HEK293 (cell line): ENCODE results near the gene CITED4.

ENCODE experiments used
- CTCF ChIA-PET: fragments of 350-600 bp; formaldehyde crosslinking; extraction: SDS; loops from one replicate; lab custom pipeline; 2021; ENCODE audit warnings: antibody characterized with exemption; lab: Yijun Ruan, JAX
- POLR2A ChIA-PET: fragments of 300-600 bp; formaldehyde crosslinking; extraction: SDS; loops from one replicate; lab custom pipeline; 2020; ENCODE audit warnings: antibody characterized with exemption, inconsistent platforms; lab: Yijun Ruan, JAX
- H3K27ac ChIP-seq: fragments of 200-500 bp; sonication (Bioruptor generic); 2 replicates; pipeline ENCODE4 v1.5.1; 2014; ENCODE audit warnings: low read depth, low read length, control low read depth, inconsistent platforms; ENCODE audit errors: extremely low read depth
- H3K36me3 ChIP-seq, 2 experiments: fragments of 200-500 bp in 1 of 2; sonication (Bioruptor generic) in 1 of 2; 1 replicate in 1 of 2; 2 replicates in 1 of 2; pipeline ENCODE4 v1.5.1; 2014 to 2017; ENCODE audit warnings: inconsistent platforms in 2 of 2, low read length in 2 of 2; ENCODE audit not compliant: control insufficient read depth in 2 of 2, insufficient read depth in 1 of 2
- H3K4me1 ChIP-seq: fragments of 200-500 bp; sonication (Bioruptor generic); 2 replicates; pipeline ENCODE4 v1.5.1; 2014; ENCODE audit warnings: mild to moderate bottlenecking, low read length, inconsistent platforms; ENCODE audit not compliant: control insufficient read depth, insufficient read depth
- H3K4me3 ChIP-seq: 2 replicates; pipeline ENCODE4 v1.5.1; 2011; ENCODE audit warnings: low read depth, mild to moderate bottlenecking, control low read depth, low read length, moderate library complexity
- H3K9me3 ChIP-seq: fragments of 200-500 bp; sonication (Bioruptor generic); 2 replicates; pipeline ENCODE4 v1.5.1; 2014; ENCODE audit warnings: low read depth, low read length, inconsistent platforms; ENCODE audit not compliant: control insufficient read depth, insufficient read depth
- GFI1B ChIP-seq: fragments of 450-650 bp; formaldehyde crosslinking; IDR thresholded peaks from 2 replicates; pipeline ENCODE4 v1.5.1; 2016; ENCODE audit warnings: missing biosample characterization, missing genetic modification characterization
- TRIM28 ChIP-seq: IDR thresholded peaks from 2 replicates; pipeline ENCODE4 v1.6.1; 2011; ENCODE audit warnings: low read length, control low read depth, borderline replicate concordance
- TSHZ1 ChIP-seq: fragments of 450-650 bp; formaldehyde crosslinking; IDR thresholded peaks from 2 replicates; pipeline ENCODE4 v1.5.1; 2016; ENCODE audit warnings: missing biosample characterization, missing genetic modification characterization, borderline replicate concordance
- ZBTB26 ChIP-seq: fragments of 450-650 bp; formaldehyde crosslinking; optimal IDR thresholded peaks from 2 replicates; pipeline ENCODE3; 2016; ENCODE audit warnings: missing biosample characterization, mild to moderate bottlenecking, missing genetic modification characterization
- ZBTB44 ChIP-seq: fragments of 450-650 bp; IDR thresholded peaks from 2 replicates; pipeline ENCODE4 v1.5.1; 2018; ENCODE audit warnings: missing biosample characterization, mild to moderate bottlenecking, missing genetic modification characterization
- ZNF175 ChIP-seq: fragments of 450-650 bp; formaldehyde crosslinking; IDR thresholded peaks from 2 replicates; pipeline ENCODE4 v1.5.1; 2016; ENCODE audit warnings: missing biosample characterization, missing genetic modification characterization
- ZNF239 ChIP-seq: fragments of 450-650 bp; formaldehyde crosslinking; IDR thresholded peaks from 2 replicates; pipeline ENCODE4 v1.5.1; 2016; ENCODE audit warnings: missing biosample characterization, missing genetic modification characterization
- ZNF302 ChIP-seq: fragments of 450-650 bp; formaldehyde crosslinking; IDR thresholded peaks from 2 replicates; pipeline ENCODE4 v1.5.1; 2016; ENCODE audit warnings: missing biosample characterization, missing genetic modification characterization, low read depth
- ZNF354C ChIP-seq: fragments of 450-650 bp; formaldehyde crosslinking; IDR thresholded peaks from 2 replicates; pipeline ENCODE4 v1.5.1; 2016; ENCODE audit warnings: missing biosample characterization, missing genetic modification characterization, low read depth, borderline replicate concordance
- ZNF518A ChIP-seq: fragments of 450-650 bp; formaldehyde crosslinking; conservative IDR thresholded peaks from 2 replicates; pipeline ENCODE4 v1.5.1; 2016; ENCODE audit warnings: low read depth, missing biosample characterization, missing genetic modification characterization
- ZNF529 ChIP-seq: fragments of 450-650 bp; formaldehyde crosslinking; IDR thresholded peaks from 2 replicates; pipeline ENCODE4 v1.5.1; 2017; ENCODE audit warnings: missing genetic modification characterization, missing biosample characterization; ENCODE audit not compliant: insufficient replicate concordance
- ZNF580 ChIP-seq: fragments of 450-650 bp; formaldehyde crosslinking; IDR thresholded peaks from 2 replicates; pipeline ENCODE4 v1.5.1; 2016; ENCODE audit warnings: missing biosample characterization, missing genetic modification characterization
- ZNF621 ChIP-seq: fragments of 450-650 bp; formaldehyde crosslinking; IDR thresholded peaks from 2 replicates; pipeline ENCODE4 v1.5.1; 2017; ENCODE audit warnings: missing biosample characterization, missing genetic modification characterization
- ZSCAN5A ChIP-seq: fragments of 450-650 bp; formaldehyde crosslinking; IDR thresholded peaks from 2 replicates; pipeline ENCODE4 v1.5.1; 2016; ENCODE audit warnings: missing biosample characterization, missing genetic modification characterization

CITED4 gene

GRCh38 chr1:40909281-40909680 lies 47.1 kb upstream of the CITED4 start (continued):
- TF ChIP-seq ZNF518A (tag by site-specific recombination) (no peak), TRIM28 (no peak)

GRCh38 chr1:40908350-40908749 lies 46.2 kb upstream of the CITED4 start:
- ChIA-PET CTCF (interaction anchor here (0.6 to 1.8 kb wide), 2 partner anchors 40 to 496 kb away, joined by 3 to 9 read pairs; no protein-coding TSS in a partner anchor), POLR2A (interaction anchor here (0.5 kb wide), 1 partner anchor 87 kb away, joined by 4 read pairs; no protein-coding TSS in a partner anchor)
- Histone ChIP-seq H3K4me1 (no peaks in the 10 kb centered on the region), H3K36me3 (no peaks in the 10 kb centered on the region), H3K9me3 (no peaks in the 10 kb centered on the region), H3K4me3 (no peak overlapping the region), H3K27ac (no peak overlapping the region)
- TF ChIP-seq TSHZ1 (tag by site-specific recombination) (no peak), ZNF175 (no peak), ZNF354C (no peak), ZNF621 (tag by site-specific recombination) (no peak), ZNF529 (tag by site-specific recombination) (no peak), ZNF302 (tag by site-specific recombination) (no peak), ZNF580 (tag by site-specific recombination) (no peak), ZBTB44 (no peak), ZSCAN5A (tag by site-specific recombination) (no peak), ZNF239 (no peak), ZBTB26 (tag by site-specific recombination) (no peak), GFI1B (tag by site-specific recombination) (no peak)
